ENCODE data around the gene DENR. TPM values are rescaled to one million over a fixed set of nuclear protein-coding genes. Genes with fewer than 3 reads are reported as not detected.
A peak's percentile ranks its signal among the peaks of the same experiment; 100 is the strongest.

Gene DENR
- total and polyA plus RNA-seq, 2 of the 13 experiments (the other 11 are each of a cell fraction or from before 2014, with no cell fraction given): 30.0 to 59.1 TPM

DNA sequence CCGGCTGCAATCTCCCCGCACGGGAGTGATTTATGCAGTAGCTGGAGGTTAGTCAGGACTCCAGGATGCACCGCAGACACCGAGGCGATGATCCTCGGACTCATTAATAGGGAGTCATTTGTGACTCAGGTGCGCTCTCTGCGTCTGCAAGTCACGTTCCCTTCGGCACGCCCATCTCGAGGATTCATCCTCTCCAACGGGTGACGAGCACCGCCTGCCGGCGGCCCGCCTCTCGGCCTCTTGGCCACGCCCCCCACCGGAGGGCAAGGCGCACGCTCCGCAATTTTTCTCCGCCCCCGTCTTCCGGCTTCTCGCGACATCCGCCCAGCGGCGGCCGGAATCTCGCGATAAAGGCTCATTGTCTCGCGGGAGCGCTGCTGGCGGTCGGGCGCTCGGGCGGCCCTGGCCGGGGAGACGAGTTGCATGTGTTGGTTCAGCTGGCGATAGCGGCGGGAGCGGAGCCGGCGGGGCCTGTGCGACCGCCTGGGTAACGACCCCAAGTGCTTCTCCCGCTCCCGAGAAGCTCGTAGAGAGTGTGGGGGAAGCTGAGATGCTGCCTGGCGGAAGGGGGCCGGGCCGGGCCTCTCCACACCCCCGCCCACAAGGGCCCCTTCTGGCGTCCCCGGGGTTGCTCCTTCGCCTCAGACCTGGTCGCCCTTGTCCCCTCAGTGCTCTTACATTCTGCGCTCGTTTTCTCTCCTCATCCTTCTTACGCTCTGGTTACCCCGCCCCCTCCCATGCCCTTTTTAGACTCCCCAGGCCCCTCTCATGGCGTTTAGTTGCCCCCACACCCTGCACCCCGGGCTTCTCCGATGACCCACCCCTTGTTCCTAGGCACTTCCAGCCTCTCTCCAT, at the start of gene DENR (continued):
- TF ChIP-seq GMEB1 (CRISPR knock-in tag; IDR thresholded peaks at IDR 0.05; ENCODE audit: borderline replicate concordance): peak; percentile 87
- TF ChIP-seq FOXM1 (CRISPR knock-in tag; IDR thresholded peaks at IDR 0.05): no peak
- TF ChIP-seq SNAPC2 (CRISPR knock-in tag; IDR thresholded peaks at IDR 0.05): peak; percentile 74; the same call in 1 of the 2 replicates
- TF ChIP-seq THAP8 (CRISPR knock-in tag; IDR thresholded peaks at IDR 0.05; ENCODE audit: borderline replicate concordance): no peak
- no peak for TF ChIP-seq EZH2 (conservative IDR thresholded peaks at IDR 0.05; ENCODE audit: low read depth, low read length)
- peak; percentile 96 for TF ChIP-seq HOXA5 (CRISPR knock-in tag; IDR thresholded peaks at IDR 0.05)
- no peak for TF ChIP-seq ZNF644 (CRISPR knock-in tag; IDR thresholded peaks at IDR 0.05; ENCODE audit: low read depth)
- peak; percentile 26; the same call in 1 of the 2 replicates for TF ChIP-seq ZNF83 (CRISPR knock-in tag; IDR thresholded peaks at IDR 0.05; ENCODE audit: borderline replicate concordance)
- TF ChIP-seq PITX1 (CRISPR knock-in tag; IDR thresholded peaks at IDR 0.05): peak; percentile 82; the same call in 1 of the 2 replicates
- peak; percentile 99 for TF ChIP-seq RBFOX2 (IDR thresholded peaks at IDR 0.05; ENCODE audit: low read depth, low read length)
- TF ChIP-seq ZNF274 (CRISPR knock-in tag; IDR thresholded peaks at IDR 0.05): peak; percentile 86
- TF ChIP-seq ZNF235 (CRISPR knock-in tag; IDR thresholded peaks at IDR 0.05; ENCODE audit: borderline replicate concordance): 0 out of 2 replicates have a peak, but pooled peaks have one; percentile 38
- TF ChIP-seq REPIN1 (CRISPR knock-in tag; IDR thresholded peaks at IDR 0.05; ENCODE audit: borderline replicate concordance, low read depth): peak; percentile 75
- TF ChIP-seq ZC3H13 (CRISPR knock-in tag; IDR thresholded peaks at IDR 0.05): no peak; the same call in none of the 2 replicates
- TF ChIP-seq, protein P1, sequence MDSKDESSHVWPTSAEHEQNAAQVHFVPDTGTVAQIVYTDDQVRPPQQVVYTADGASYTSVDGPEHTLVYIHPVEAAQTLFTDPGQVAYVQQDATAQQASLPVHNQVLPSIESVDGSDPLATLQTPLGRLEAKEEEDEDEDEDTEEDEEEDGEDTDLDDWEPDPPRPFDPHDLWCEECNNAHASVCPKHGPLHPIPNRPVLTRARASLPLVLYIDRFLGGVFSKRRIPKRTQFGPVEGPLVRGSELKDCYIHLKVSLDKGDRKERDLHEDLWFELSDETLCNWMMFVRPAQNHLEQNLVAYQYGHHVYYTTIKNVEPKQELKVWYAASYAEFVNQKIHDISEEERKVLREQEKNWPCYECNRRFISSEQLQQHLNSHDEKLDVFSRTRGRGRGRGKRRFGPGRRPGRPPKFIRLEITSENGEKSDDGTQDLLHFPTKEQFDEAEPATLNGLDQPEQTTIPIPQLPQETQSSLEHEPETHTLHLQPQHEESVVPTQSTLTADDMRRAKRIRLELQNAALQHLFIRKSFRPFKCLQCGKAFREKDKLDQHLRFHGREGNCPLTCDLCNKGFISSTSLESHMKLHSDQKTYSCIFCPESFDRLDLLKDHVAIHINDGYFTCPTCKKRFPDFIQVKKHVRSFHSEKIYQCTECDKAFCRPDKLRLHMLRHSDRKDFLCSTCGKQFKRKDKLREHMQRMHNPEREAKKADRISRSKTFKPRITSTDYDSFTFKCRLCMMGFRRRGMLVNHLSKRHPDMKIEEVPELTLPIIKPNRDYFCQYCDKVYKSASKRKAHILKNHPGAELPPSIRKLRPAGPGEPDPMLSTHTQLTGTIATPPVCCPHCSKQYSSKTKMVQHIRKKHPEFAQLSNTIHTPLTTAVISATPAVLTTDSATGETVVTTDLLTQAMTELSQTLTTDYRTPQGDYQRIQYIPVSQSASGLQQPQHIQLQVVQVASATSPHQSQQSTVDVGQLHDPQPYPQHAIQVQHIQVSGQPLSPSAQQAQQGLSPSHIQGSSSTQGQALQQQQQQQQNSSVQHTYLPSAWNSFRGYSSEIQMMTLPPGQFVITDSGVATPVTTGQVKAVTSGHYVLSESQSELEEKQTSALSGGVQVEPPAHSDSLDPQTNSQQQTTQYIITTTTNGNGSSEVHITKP (CRISPR knock-in tag; IDR thresholded peaks at IDR 0.05; ENCODE audit: low read depth): peak; percentile 75; the same call in 1 of the 2 replicates
